Thymus (tissue), 11 donors: ENCODE measurements around the gene MSX2. TPM values are rescaled to one million over a fixed set of nuclear protein-coding genes. Genes with fewer than 3 reads are reported as not detected.

Experiments
- DNase-seq, 9 donors: peaks; one replicate each; pipeline ENCODE4 v3.0.0-alpha.2; 2013; ENCODE audit warnings: low spot score in 9 of 9, low read depth in 6 of 9, missing footprints in 1 of 9
- H3K27ac ChIP-seq, 2 donors: one replicate each; pipeline ENCODE4 v1.5.1; 2013; ENCODE audit warnings: control low read depth in 1 of 2, low read depth in 1 of 2, low read length in 1 of 2, mild to moderate bottlenecking in 1 of 2, moderate library complexity in 1 of 2
- H3K27me3 ChIP-seq, 2 donors: one replicate each; pipeline ENCODE4 v1.5.1; 2013; ENCODE audit warnings: low read length in 1 of 2; ENCODE audit not compliant: control insufficient read depth in 2 of 2, insufficient read depth in 1 of 2
- H3K36me3 ChIP-seq, 2 donors: one replicate each; pipeline ENCODE4 v1.5.1; 2013; ENCODE audit warnings: low read length in 1 of 2, mild to moderate bottlenecking in 1 of 2, moderate library complexity in 1 of 2; ENCODE audit not compliant: control insufficient read depth in 2 of 2, insufficient read depth in 2 of 2
- H3K4me1 ChIP-seq, 2 donors: one replicate each; pipeline ENCODE4 v1.5.1; 2013; ENCODE audit warnings: low read length in 2 of 2; ENCODE audit not compliant: control insufficient read depth in 2 of 2, insufficient read depth in 2 of 2
- H3K4me3 ChIP-seq, 2 donors: one replicate each; pipeline ENCODE4 v1.5.1; 2013; ENCODE audit warnings: low read length in 2 of 2, control low read depth in 1 of 2, mild to moderate bottlenecking in 1 of 2
- H3K9me3 ChIP-seq, 2 donors: one replicate each; pipeline ENCODE4 v1.5.1; 2013; ENCODE audit warnings: low read length in 1 of 2, mild to moderate bottlenecking in 1 of 2; ENCODE audit not compliant: control insufficient read depth in 2 of 2, insufficient read depth in 1 of 2
- WGBS: extraction: QIAGEN DNeasy Blood & Tissue Kit; methylation state at CpG from one replicate; pipeline ENCODE4 v1.1.7; 2013; 5-methylcytosine and 5-hydroxymethylcytosine counted together
- polyA plus RNA-seq: library from polyadenylated mRNA; stranded (reverse); fragments of 200-250 nt; gene quantifications from one replicate; pipeline ENCODE4 v1.2.3, GENCODE V29; 2013
- total RNA-seq: library from RNA; stranded (reverse); fragments of 120-200 nt; gene quantifications from one replicate; pipeline ENCODE4 v1.2.4, GENCODE V29; 2013
- donor health status: healthy.

MSX2 gene
- total and polyA plus RNA-seq, 2 donors: 0.19 to 0.41 TPM

- DNase-seq: no peak
- peaks cover 93 to 99% of the 10 kb centered on the region in 2 donors for H3K27me3 ChIP-seq
- H3K4me1 ChIP-seq: no peaks in the 10 kb centered on the region
- 8% methylated on average over 23 of the region's 23 CpGs for WGBS
- H3K9me3 ChIP-seq: no peaks in the 10 kb centered on the region
- H3K27ac ChIP-seq: no peak overlapping the region
- no peaks in the 10 kb centered on the region for H3K36me3 ChIP-seq
- H3K4me3 ChIP-seq: no peak overlapping the region
Measured at GRCh38 chr5:174723315-174723978, 935 bp upstream of the MSX2 start.

GRCh38 chr5:174723979-174724483, 351 bp upstream of the MSX2 start:
- no peaks in the 10 kb centered on the region for H3K9me3 ChIP-seq
- WGBS: 3% methylated on average over 20 of the region's 20 CpGs
- H3K4me1 ChIP-seq: no peaks in the 10 kb centered on the region
- no peaks in the 10 kb centered on the region for H3K36me3 ChIP-seq
- peaks cover 90 to 95% of the 10 kb centered on the region in 2 donors for H3K27me3 ChIP-seq
- DNase-seq: no peak
- H3K4me3 ChIP-seq: no peak overlapping the region
- no peak overlapping the region for H3K27ac ChIP-seq

GRCh38 chr5:174725261-174725990, 1.0 kb downstream of the MSX2 start:
- 6% methylated on average over 30 of the region's 30 CpGs for WGBS
- peaks cover 80 to 91% of the 10 kb centered on the region in 2 donors for H3K27me3 ChIP-seq
- DNase-seq: no peak

GRCh38 chr5:174725991-174726601, 1.7 kb downstream of the MSX2 start:
- H3K9me3 ChIP-seq: no peaks in the 10 kb centered on the region
- WGBS: 25% methylated on average over 11 of the region's 11 CpGs
- DNase-seq: no peak
- H3K4me1 ChIP-seq: no peaks in the 10 kb centered on the region
- no peak overlapping the region for H3K4me3 ChIP-seq
- H3K36me3 ChIP-seq: no peaks in the 10 kb centered on the region
- H3K27me3 ChIP-seq: peaks cover 81 to 92% of the 10 kb centered on the region in 2 donors
- H3K27ac ChIP-seq: no peak overlapping the region

More at GRCh38 chr5:174725261-174725990, 1.0 kb downstream of the MSX2 start:
- no peaks in the 10 kb centered on the region for H3K9me3 ChIP-seq
- H3K36me3 ChIP-seq: no peaks in the 10 kb centered on the region
- H3K27ac ChIP-seq: no peak overlapping the region
- no peak overlapping the region for H3K4me3 ChIP-seq
- no peaks in the 10 kb centered on the region for H3K4me1 ChIP-seq

GRCh38 chr5:174726916-174727793, 2.8 kb downstream of the MSX2 start:
- whole genome bisulfite sequencing: 21% methylated on average over 21 of the region's 21 CpGs
- H3K4me1 ChIP-seq: no peaks in the 10 kb centered on the region
- H3K9me3 ChIP-seq: no peaks in the 10 kb centered on the region
- no peaks in the 10 kb centered on the region for H3K36me3 ChIP-seq
- H3K27me3 ChIP-seq: peaks cover 81 to 92% of the 10 kb centered on the region in 2 donors
- DNase-seq: no peak
- H3K4me3 ChIP-seq: no peak overlapping the region
- H3K27ac ChIP-seq: no peak overlapping the region

- no peak for DNase-seq
- Histone ChIP-seq H3K36me3 (no peaks in the 10 kb centered on the region), H3K4me1 (no peaks in the 10 kb centered on the region), H3K9me3 (no peaks in the 10 kb centered on the region), H3K27me3 (peaks cover 82 to 92% of the 10 kb centered on the region in 2 donors), H3K4me3 (no peak overlapping the region), H3K27ac (no peak overlapping the region)
- WGBS: 50% methylated on average over 11 of the region's 11 CpGs
Measured at GRCh38 chr5:174727794-174728680, 3.7 kb downstream of the MSX2 start.

- DNase-seq: no peak
- H3K27me3 ChIP-seq: peaks cover 84 to 92% of the 10 kb centered on the region in 2 donors
- WGBS: 60% methylated on average over 18 of the region's 18 CpGs
Measured at GRCh38 chr5:174729075-174729680, 4.8 kb downstream of the MSX2 start.

More at GRCh38 chr5:174729075-174729680, 4.8 kb downstream of the MSX2 start:
- Histone ChIP-seq H3K27ac (no peak overlapping the region), H3K4me1 (no peaks in the 10 kb centered on the region), H3K36me3 (no peaks in the 10 kb centered on the region), H3K4me3 (no peak overlapping the region), H3K9me3 (no peaks in the 10 kb centered on the region)
